Mesothelial cell of epicardium (in vitro differentiated cells): Measurements from ENCODE around the gene MRPL53. TPM values are rescaled to one million over a fixed set of nuclear protein-coding genes. Genes with fewer than 3 reads are reported as not detected.
A peak's percentile ranks its signal among the peaks of the same experiment; 100 is the strongest.
"Not testable (repeated sequence)": the region's sequence is repeated elsewhere in the genome, so short reads cannot be mapped to it uniquely, and the experiment has no call there.

Experiments
- DNase-seq, 2 experiments: peaks; one replicate each; pipeline ENCODE4 v3.0.0; 2021; ENCODE audit warnings: low spot score in 2 of 2; ENCODE audit not compliant: unreplicated experiment in 2 of 2
- H3K27ac Mint-ChIP-seq: 2 replicates; pipeline ENCODE4 v1.8.0; 2021; ENCODE audit warnings: mixed read lengths
- H3K27me3 Mint-ChIP-seq: 2 replicates; pipeline ENCODE4 v1.8.0; 2021; ENCODE audit warnings: low read depth, mixed read lengths
- H3K36me3 Mint-ChIP-seq: 2 replicates; pipeline ENCODE4 v1.8.0; 2021; ENCODE audit warnings: mixed read lengths
- H3K4me1 Mint-ChIP-seq: 2 replicates; pipeline ENCODE4 v1.8.0; 2021; ENCODE audit warnings: mixed read lengths
- H3K4me3 Mint-ChIP-seq: 2 replicates; pipeline ENCODE4 v1.8.0; 2021; ENCODE audit warnings: mild to moderate bottlenecking, moderate library complexity, mixed read lengths
- H3K9me3 Mint-ChIP-seq: 2 replicates; pipeline ENCODE4 v1.8.0; 2021; ENCODE audit warnings: mixed read lengths
- total RNA-seq: library from RNA; stranded (reverse); gene quantifications from 3 replicates; pipeline ENCODE4 v1.2.1, GENCODE V29; 2021
- TF ChIP-seq, protein P1 (sequence below): fragments of 200-600 bp; sonication (generic); IDR thresholded peaks from one replicate; pipeline ENCODE4 v1.5.0; 2021; ENCODE audit warnings: antibody characterized with exemption; ENCODE audit not compliant: unreplicated experiment

The MRPL53 gene
- total RNA-seq, 1 donor from 2014 or later: 62.5 TPM

DNA sequence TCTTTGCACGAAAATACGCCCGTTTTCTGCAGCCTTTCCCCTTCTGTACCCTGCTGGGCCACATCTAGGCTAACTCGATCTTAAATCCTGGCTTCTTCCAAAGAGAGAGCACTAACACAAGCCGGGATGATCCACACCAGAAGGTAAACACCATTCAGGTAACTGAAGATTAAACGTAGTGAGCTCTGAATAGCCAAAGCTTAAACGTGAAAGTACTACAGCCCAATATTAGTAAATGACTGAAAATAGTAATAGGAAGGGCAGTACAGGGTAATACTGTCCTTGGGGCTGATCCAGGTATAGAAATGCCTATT is 422 bp upstream of the MRPL53 start:
- TF ChIP-seq, protein P1, sequence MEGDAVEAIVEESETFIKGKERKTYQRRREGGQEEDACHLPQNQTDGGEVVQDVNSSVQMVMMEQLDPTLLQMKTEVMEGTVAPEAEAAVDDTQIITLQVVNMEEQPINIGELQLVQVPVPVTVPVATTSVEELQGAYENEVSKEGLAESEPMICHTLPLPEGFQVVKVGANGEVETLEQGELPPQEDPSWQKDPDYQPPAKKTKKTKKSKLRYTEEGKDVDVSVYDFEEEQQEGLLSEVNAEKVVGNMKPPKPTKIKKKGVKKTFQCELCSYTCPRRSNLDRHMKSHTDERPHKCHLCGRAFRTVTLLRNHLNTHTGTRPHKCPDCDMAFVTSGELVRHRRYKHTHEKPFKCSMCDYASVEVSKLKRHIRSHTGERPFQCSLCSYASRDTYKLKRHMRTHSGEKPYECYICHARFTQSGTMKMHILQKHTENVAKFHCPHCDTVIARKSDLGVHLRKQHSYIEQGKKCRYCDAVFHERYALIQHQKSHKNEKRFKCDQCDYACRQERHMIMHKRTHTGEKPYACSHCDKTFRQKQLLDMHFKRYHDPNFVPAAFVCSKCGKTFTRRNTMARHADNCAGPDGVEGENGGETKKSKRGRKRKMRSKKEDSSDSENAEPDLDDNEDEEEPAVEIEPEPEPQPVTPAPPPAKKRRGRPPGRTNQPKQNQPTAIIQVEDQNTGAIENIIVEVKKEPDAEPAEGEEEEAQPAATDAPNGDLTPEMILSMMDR: no peak
- peaks cover 18% of the 10 kb centered on the region for H3K4me1 Mint-ChIP-seq
- no peaks in the 10 kb centered on the region for H3K27me3 Mint-ChIP-seq
- peak overlapping the region; percentile 99 for H3K27ac Mint-ChIP-seq
- H3K9me3 Mint-ChIP-seq: no peaks in the 10 kb centered on the region
- no peak for DNase-seq
- peaks cover 9% of the 10 kb centered on the region for H3K36me3 Mint-ChIP-seq
- peak overlapping the region; percentile 94 for H3K4me3 Mint-ChIP-seq

DNA sequence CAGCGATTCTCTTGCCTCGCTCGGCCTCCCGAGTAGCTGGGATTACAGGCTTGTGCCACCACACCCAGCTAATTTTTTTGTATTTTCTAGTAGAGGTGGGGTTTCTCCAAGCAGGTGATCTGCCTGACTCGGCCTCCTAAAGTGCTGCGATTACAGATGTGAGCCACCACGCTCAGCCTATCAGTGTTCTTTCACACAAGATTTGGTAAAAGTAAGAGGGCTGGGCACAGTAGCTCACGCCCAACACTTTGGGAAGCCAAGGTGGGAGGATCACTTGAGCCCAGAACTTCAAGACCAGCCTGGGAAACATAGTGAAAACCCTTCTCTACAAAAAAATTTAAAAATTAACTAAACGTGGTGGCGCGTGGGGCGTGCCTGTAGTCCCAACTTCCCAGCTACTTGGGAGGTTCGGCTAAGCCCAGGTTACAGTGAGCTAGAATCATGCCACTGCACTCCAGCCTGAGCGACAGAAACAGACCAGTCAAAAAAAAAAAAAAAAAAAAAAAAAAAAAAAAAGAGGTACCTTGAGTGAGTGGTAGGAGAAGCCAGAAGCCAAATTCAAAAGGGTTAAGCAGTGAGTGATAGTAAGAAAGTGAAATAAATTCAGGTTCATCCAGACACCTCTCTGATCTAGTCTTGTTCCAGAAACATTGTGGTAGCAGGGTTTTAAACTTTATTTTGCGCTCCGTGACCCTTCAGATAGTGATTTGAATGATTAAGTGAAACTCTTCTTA is 981 bp downstream of the MRPL53 start:
- H3K9me3 Mint-ChIP-seq: no peaks in the 10 kb centered on the region
- peaks cover 18% of the 10 kb centered on the region for H3K4me1 Mint-ChIP-seq
- TF ChIP-seq, protein P1: no peak
- peak overlapping the region; percentile 94 for H3K4me3 Mint-ChIP-seq
- no peaks in the 10 kb centered on the region for H3K27me3 Mint-ChIP-seq
- peaks cover 2% of the 10 kb centered on the region for H3K36me3 Mint-ChIP-seq
- H3K27ac Mint-ChIP-seq: peak overlapping the region; percentile 99
- DNase-seq: no peak

DNA sequence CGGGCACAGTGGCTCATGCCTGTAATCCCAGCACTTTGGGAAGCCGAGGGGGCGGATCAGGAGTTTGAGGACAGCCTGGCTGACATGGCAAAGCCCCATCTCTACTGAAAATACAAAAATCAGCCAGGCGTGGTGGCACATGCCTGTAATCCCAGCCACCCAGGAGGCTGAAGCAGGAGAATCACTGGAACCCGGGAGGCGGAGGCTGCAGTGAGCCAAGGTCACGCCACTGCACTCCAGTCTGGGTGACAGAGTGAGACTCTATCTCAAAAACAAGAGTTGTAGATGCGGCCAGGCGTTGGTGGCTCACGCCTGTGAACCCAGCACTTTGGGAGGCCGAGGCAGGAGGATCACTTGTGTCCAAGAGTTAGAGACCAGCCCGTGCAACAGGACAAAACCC is 1.7 kb downstream of the MRPL53 start:
- not testable (repeated sequence) for H3K9me3 Mint-ChIP-seq
- H3K27ac Mint-ChIP-seq: peak overlapping the region; percentile 65
- peak overlapping the region; percentile 42 for H3K4me3 Mint-ChIP-seq

DNA sequence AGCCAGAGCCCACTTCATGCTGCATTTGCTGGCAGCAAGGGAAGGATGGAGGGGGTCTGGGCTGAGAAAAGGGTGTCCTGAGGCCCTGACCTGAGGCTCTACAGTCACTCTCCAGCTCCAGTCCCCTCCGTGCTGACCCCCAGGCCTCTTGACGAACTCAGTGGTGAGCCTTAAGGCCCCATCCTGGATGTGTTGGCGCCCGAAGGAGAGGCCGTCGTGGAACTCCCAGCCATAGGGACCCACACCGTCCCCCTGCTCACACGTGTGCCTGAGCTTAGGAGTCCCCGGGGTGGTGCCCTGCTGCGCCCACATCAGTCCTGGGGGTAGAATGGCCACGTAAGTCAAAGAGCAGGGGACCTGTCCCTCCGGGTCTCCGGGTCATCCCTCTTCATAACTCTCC is 8.1 kb downstream of the MRPL53 start:
- Mint-ChIP-seq H3K4me3 (peak overlapping the region; percentile 95), H3K27me3 (no peaks in the 10 kb centered on the region), H3K36me3 (no peaks in the 10 kb centered on the region), H3K27ac (peak overlapping the region; percentile 83), H3K9me3 (no peaks in the 10 kb centered on the region), H3K4me1 (peaks cover 23% of the 10 kb centered on the region)
- no peak for DNase-seq
- TF ChIP-seq, protein P1: no peak

More for the DNA sequence above, 1.7 kb downstream of the MRPL53 start:
- not testable (repeated sequence) for DNase-seq, H3K27me3 Mint-ChIP-seq, H3K36me3 Mint-ChIP-seq
- peaks cover 21% of the 10 kb centered on the region for H3K4me1 Mint-ChIP-seq

DNA sequence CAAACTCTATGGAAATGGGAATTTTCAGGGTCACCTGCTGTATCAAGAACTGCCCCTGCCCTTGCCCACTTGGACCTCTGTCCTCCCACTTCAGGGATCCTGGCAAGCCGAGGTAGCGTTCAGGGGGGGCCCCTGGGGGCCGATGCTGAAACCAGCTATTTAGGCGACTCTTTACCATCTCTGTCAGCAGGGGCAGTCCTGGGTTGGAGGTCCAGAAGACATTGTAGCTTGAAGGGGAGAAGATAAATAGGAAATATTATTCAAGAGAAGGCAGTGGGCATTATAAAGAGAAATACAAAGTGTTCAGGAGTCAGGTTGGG is 9.7 kb downstream of the MRPL53 start:
- Mint-ChIP-seq H3K4me3 (peak overlapping the region; percentile 46), H3K27ac (no peak overlapping the region)

DNA sequence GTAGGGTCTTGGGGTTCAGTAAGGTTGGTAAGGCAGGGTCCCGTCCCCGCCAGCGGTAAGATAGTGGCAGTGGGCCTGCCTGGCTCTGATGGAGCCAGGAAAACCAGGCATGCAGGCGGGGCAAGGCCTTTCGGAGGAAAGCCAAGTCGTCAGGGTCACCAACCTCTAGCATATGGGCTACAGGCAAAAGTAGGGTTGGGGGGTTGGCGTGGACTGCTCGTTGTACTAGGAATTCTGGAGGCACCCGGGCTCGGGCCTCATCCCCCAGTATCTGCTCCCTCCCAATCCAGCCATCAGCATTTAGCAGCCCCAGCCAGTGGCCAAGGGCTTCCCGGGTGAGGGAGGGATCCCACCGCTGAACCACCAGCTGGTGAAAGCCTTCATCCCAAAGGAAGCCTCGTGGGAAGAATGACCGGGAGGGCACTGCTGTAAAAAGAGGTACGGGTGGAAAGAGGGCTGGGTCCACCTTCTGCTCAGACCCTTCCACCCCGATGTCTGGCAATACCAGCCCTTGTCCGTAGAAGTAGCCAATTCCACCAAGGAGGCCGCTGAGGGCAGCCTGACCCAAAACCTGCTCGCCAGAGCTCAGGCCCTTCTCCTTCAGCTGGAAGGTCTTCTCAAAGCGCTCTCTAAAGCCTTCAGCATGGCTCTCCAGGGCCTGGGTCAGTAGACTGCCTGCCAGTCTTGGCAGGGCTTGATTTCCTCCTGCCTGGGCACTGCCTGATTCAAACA is 10.3 kb downstream of the MRPL53 start:
- Mint-ChIP-seq H3K36me3 (no peaks in the 10 kb centered on the region), H3K27ac (no peak overlapping the region), H3K4me3 (peak overlapping the region; percentile 46), H3K27me3 (no peaks in the 10 kb centered on the region), H3K9me3 (no peaks in the 10 kb centered on the region), H3K4me1 (peaks cover 31% of the 10 kb centered on the region)
- TF ChIP-seq, protein P1: no peak
- DNase-seq: no peak

More for the DNA sequence above, 9.7 kb downstream of the MRPL53 start:
- no peaks in the 10 kb centered on the region for H3K9me3 Mint-ChIP-seq
- no peaks in the 10 kb centered on the region for H3K27me3 Mint-ChIP-seq
- DNase-seq: no peak
- TF ChIP-seq, protein P1: no peak
- H3K4me1 Mint-ChIP-seq: peaks cover 30% of the 10 kb centered on the region
- H3K36me3 Mint-ChIP-seq: no peaks in the 10 kb centered on the region
